NCI-H69 (cell line): Measurements from ENCODE around the gene COX5B.
"Not testable (repeated sequence)": the region's sequence is repeated elsewhere in the genome, so short reads cannot be mapped to it uniquely, and the experiment has no call there.

ENCODE experiments used
- DNase-seq: peaks from one replicate; lab custom pipeline; 2025; lab: John Stamatoyannopoulos, UW

Gene COX5B

GRCh38 chr2:97673182-97673914 is 27.5 kb downstream of the COX5B start:
- DNase-seq = no peak

- DNase-seq = peak; percentile 24
These were observed 28.0 kb downstream of the COX5B start for GRCh38 chr2:97673915-97674283.

- DNase-seq = peak; percentile 96
These were observed 29.7 kb downstream of the COX5B start for GRCh38 chr2:97675430-97676113.

- DNase-seq = peak; percentile 52
These were observed 30.8 kb downstream of the COX5B start for GRCh38 chr2:97676620-97677019.

GRCh38 chr2:97677480-97677879 is 31.6 kb downstream of the COX5B start:
- DNase-seq = no peak

- DNase-seq = no peak
These were observed 32.4 kb downstream of the COX5B start for GRCh38 chr2:97678298-97678697.

GRCh38 chr2:97687235-97687634 is 41.4 kb downstream of the COX5B start:
- DNase-seq = not testable (repeated sequence)

DNA sequence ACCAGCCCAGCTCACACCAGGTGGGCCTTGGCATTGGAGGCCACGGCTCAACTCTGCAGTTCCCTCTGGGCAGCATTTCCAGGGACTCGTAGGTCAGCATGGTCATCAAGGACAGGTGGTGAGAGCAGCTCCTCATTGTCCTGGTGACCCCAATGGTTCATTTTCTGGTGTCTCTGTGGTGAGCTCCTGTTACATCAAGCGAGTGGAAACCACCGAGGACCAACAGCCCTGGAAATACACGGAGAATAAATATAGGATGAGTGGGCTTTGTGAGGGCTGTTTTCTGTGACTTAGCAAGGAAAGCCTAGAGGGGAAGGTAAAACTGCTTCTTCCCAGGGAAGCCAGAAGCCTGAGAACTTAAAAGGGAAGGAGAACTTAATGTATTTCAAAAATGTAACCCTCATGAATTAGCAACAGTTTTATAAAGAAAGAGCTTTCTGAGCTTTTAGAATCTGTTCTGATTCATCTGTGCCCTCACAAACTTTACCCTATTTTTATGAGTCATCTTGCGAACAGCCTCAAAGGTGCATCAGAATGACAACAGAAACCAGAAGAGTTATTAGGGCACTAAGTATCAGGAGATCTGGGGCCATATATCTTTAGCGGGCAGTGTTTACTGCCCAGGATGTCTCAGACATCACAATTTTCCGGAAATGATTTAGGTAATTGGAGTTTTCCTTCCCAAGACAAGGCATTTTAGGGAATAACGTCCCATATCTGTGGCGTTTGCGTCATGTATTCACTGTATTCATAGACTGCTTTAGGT is 42.4 kb downstream of the COX5B start:
- no peak for DNase-seq

DNA sequence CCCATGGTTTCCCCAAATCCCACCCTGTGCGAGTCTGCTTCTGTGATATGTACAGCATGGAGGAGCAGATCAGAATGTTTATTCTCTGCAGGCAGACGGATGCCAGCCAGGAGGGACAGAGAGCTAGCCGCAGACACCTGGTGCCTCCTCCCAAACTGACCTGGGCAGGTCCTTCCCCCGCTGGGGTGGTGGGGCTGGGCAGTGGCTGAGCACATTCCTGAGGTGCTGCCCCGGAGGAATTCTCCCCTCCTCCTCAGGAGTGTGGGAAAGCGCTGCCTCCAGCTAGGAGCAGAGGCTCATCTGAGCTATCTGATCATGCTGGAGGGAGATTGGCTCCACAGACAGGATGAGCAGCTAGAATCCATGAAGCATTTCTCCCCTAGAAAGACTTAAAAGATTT is 45.3 kb downstream of the COX5B start:
- no peak for DNase-seq

- no peak for DNase-seq
These were observed 47.6 kb downstream of the COX5B start for GRCh38 chr2:97693476-97693875.

- no peak for DNase-seq
These were observed 49.9 kb downstream of the COX5B start for GRCh38 chr2:97695744-97696143.

DNA sequence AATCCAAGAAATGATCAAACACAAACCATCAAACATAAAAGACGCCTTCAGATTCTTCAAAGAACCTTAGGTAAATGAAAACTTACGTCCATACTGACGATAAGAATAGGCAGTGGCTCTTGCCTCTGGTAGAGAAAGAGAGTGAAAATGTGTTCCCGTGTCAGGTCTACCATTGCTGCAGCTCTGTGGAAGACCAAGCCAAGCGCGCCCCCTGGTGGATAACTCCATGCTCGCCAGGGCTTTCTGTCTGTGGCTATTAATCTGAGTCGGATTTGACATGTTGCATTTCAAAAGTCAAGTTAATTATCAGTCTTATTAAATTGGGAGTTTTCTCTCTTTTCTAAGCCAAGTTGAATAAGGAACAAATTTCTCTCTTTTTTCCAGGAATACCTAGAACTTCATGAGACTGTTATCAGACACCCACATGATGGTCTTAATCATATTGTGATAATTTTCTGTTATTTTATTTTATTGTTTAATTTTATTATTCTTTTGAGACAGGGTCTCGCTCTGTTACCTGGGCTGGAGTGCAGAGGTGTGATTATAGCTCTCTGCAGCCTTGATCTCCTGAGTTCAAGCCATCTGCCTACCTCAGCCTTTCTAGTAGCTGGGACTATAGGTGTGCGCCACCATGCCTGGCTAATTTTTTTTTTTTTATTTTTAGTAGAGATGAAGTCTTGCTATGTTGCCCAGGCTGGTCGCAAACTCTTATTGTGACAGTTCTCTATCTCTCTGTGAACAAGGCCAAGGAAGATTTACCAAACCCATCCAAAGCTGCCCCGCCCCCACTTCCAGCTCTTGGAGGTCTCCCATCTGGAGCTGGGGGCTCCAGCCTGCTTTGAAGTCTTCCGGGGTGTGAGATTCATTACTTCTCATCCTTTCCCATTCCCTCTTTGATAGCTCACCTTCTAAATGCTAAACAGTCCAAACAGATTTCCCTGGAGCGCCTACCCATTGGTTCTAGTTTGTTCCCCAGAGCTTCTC is 51.7 kb downstream of the COX5B start:
- peak; percentile 80 for DNase-seq
